ENCODE data around the gene PTPN4.
A peak's percentile ranks its signal among the peaks of the same experiment; 100 is the strongest.

Gene PTPN4

GRCh38 chr2:119864318-119864717 is 104.6 kb downstream of the PTPN4 start:
- DNase-seq = peak; percentile 57 to 76 (median 73)

DNA sequence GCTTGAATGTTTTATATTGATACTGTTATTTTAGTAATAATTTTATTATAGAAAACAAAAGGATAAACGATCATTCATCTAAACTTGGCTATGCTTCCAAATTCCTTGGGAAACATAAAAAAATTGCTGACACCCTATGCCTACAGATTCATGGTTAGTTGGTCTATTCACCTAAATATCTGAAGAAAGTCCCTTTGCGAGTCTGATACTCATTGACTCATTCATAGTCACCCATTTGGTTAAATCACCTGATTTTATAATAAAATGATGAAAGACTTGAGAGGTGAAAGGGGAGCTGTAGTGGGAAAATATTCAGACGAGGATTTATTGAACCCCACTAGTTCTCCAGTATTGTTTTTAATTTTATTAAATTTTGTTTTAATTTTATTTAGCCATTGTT is 112.0 kb downstream of the PTPN4 start:
- DNase-seq = no peak

GRCh38 chr2:119873350-119874315 is 113.9 kb downstream of the PTPN4 start:
- no peak for DNase-seq

DNA sequence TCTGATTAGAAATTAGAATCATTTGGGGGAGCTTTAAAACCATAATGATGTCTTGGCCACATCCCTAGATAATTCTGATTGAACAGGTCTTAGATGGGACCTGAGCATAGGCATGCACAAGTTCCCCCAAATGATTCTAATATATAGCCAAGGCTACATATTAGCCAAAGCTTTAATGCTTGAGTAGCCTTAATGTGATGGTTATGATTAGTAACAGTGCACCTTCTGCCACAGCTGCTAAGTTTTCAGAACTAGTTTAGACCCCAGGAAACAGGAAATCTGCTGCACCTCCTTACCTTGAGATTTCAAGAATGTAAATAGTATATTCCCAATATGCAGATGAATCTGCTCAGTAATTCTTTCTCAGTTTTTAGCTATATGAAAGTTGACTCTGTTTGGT is 119.8 kb downstream of the PTPN4 start:
- DNase-seq = no peak

DNA sequence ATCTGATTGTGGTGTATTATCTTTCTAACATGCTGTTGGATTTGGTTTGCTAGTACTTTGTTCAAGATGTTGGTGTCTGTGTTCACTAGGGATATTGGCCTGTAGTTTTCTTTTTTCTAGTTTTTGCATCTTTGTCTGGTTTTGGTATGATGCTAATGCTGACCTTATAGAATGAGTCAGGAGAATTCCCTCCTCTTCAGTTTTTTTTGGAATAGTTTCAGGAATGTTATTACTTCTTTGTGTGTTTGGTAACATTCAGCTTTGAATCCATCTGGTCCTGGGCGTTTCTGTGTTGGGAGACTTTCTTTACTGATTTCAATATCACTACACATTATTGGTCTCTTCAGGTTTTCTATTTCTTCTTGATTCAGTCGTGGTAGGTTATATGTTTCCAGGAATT is 129.0 kb downstream of the PTPN4 start:
- no peak for DNase-seq

DNA sequence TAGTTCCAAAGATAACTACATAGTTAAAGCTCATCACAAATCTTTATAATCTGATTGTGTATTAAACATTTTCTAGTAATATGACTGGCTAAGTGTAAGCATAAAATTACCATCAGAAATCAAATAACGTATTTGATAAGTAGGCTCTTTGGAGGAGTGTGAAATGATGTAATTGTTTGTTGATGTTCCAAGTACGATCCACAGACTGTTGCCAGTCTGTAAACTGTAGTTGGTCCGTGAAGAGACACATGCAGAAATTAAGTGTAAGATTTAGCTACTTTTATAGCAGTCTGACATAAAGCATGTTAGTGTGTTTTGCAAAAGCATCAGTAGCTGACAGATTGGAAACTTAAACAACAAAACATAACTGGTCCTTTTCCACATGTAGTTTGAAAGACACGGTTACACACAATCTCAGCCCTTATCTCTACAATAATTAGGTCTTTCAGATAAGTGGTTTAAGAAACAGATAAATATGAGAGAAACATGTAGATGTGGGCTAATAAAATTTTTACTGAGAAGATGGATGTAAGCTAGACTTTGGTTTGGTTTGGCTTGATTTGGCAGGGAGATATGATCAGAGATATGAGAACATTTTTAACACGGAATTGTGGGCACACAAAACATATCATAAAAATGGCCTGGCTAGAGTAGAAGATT is 138.1 kb downstream of the PTPN4 start:
- no peak for DNase-seq

- DNase-seq = no peak
Observed at GRCh38 chr2:119901013-119901412, 141.3 kb downstream of the PTPN4 start.

DNA sequence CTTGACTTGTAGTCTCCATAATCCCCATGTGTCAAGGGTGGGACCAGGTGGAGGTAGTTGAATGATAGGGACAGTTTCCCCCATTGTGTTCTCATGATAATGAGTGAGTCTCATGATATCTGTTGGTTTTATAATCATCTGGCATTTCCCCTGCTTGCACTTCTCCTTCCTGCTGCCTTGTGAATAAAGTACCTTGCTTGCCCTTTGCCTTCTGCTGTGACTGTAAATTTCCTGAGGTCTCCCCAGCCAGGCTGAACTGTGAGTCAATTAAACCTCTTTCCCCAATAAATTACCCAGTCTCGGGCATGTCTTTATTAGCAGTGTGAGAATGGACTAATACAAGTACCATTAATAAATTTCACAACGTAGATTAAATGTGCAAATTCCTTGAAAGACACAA is 150.8 kb downstream of the PTPN4 start:
- no peak for DNase-seq

DNA sequence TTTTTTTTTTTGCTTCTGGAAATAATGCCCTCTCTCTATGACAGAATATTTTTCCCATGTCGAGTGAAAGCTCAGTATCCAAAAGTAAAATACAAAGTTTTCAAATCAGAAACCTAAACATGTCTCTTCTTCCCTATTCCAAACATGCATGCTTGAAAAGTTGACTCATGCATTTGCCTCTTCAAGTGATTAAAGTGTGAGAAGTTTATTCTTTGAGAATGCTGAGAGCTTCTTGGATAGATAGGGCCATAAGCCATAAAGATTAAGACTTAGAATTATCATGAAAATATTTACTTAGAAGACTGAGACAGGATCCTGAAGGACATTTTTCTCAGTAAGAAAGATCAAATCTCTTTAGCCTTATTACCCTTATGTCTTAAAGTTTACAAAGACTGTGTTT is 154.5 kb downstream of the PTPN4 start:
- no peak for DNase-seq

DNA sequence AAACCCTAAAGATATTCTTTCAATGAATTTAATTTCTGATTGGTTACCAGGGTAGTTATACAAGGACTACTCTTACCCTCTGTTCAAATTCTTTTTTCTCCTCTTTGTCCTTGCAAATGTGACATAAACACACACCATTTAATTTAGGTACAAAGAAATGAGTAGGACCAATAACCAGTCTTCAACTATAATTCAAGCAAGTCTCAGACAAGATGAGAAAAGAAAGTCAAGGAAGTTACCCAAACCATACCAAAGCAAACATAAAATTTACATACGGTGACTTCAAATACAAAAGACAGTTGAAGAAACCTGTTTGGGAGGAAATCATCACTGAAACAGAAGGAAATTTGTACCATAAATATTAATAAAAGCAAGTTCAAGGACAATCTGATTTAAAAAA is 162.1 kb downstream of the PTPN4 start:
- no peak for DNase-seq

- DNase-seq = no peak
Observed at GRCh38 chr2:119922699-119923098, 163.0 kb downstream of the PTPN4 start.

- no peak for DNase-seq
Observed at GRCh38 chr2:119929537-119929936, 169.8 kb downstream of the PTPN4 start.

- DNase-seq = no peak
Observed at GRCh38 chr2:119932809-119933208, 173.1 kb downstream of the PTPN4 start.

GRCh38 chr2:119934319-119934718 is 174.6 kb downstream of the PTPN4 start:
- no peak for DNase-seq

DNA sequence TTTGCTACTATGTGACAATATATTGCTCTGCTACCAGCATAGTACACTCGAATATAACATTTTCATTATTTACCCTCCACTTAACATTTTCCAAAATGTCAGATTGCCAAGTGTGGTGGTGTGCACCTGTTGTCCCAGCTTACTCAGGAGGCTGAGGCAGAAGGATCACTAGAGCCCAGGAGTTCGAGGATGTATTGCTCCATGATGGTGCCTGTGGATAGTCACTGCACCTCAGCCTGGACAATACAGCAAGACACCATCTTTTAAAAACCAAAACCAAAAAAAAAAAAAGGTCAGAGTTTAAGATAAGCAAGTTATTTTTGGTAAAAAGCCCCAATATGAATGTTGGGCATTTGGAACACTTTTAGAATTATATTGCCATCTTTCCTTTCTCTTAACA is 178.0 kb downstream of the PTPN4 start:
- DNase-seq = no peak

- DNase-seq = no peak
Observed at GRCh38 chr2:119939915-119940314, 180.2 kb downstream of the PTPN4 start.

GRCh38 chr2:119940856-119941255 is 181.1 kb downstream of the PTPN4 start:
- no peak for DNase-seq

- no peak for DNase-seq
Observed at GRCh38 chr2:119941388-119941787, 181.7 kb downstream of the PTPN4 start.

DNA sequence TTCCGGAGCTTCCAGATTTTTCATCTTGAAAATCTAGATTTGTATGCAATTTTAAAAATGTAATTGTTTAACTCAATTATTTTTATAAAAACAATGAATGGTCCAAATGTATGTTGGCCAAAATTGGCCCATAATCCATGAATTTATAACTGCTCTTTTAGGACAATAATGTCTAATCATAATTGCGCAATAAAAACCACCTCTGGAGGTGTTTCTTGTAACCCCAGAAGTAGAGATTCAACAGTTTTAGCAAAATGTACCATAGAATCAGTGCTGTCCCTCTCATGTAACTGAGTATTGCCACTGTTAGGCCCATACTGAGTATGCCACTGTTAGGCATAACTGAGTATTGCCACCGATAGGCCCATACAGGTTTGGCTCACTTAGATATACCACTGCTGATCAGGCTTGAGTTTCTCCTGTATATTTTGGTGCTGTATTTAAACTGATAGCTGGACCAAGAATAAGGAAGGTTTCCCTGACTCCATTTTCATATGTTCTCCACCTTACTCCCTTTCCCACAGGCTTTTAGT is 182.3 kb downstream of the PTPN4 start:
- no peak for DNase-seq

DNA sequence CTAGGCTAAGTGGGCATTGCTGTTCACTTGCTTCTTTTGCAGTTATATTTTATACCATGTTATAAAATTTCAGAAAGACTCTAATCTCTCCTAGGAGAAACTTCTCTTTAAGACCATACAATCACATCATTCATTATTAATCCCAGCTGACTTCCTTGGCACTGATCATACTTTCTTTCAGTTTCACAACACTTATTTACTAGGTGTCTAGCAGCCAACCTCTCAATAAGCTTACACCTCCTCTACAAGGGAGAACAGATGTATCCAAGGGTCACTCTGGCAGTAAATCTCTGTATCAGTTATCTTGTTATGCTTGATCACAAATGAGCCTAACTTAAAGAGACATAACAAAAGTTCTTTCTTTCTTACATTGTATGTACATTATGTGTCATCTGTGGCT is 183.3 kb downstream of the PTPN4 start:
- no peak for DNase-seq

GRCh38 chr2:119947535-119947934 is 187.8 kb downstream of the PTPN4 start:
- no peak for DNase-seq

DNA sequence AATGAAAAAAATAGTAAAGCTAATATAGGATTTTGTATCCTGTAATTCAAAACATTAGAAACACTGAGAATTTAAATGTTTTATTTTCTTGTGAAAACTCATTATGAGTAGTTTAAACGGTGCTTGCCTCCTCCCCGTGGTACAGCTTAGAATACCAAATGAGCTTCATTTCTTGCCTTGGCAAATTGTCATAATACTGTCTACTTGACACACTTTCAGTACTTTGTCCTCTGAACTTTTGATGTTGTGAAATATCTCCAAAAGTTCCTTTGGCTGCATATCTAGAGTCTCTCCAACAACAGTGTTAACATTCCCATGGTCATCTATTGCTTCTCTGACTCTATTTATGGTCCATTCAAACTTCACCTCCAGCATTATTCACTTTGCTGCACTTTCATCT is 191.2 kb downstream of the PTPN4 start:
- DNase-seq = no peak

DNA sequence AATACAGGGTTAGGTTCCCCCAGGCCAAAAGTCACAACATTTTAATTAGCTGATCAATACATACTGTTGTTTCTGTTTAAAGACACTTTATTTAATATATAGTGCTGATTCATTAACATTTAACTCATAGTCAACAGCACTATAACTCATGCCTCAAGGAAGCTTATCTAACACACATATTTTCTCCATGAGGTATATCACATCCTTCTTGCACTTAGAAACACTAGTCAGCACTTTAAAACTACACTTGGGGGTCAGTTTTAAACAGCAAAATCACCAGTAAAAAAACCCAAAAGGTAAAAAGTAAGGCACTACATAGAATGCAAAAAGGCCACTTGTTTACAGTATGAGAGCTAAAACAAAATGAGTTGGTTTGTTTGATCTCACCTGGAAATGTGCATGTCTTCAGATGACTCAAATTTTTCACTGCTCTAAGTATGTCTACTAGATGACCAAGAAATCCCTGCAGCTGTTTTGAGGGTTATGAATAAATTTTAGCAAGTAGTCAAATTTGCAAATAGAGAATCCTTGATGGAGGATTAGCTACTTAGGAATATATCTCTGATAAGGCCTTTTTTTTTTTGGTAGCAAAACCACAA is 199.0 kb downstream of the PTPN4 start:
- DNase-seq = no peak

- no peak for DNase-seq
Observed at GRCh38 chr2:119960821-119961220, 201.1 kb downstream of the PTPN4 start.
